HG03565 (cell line): ENCODE measurements around the gene REV3L.
"Not testable (repeated sequence)": the region's sequence is repeated elsewhere in the genome, so short reads cannot be mapped to it uniquely, and the experiment has no call there.

Experiments used
- ATAC-seq: cut with Tn5 transposase; IDR thresholded peaks from one replicate; pipeline ENCODE4 v1.9.1; 2021; ENCODE audit warnings: mild to moderate bottlenecking, moderate library complexity; ENCODE audit not compliant: unreplicated experiment

REV3L gene

DNA sequence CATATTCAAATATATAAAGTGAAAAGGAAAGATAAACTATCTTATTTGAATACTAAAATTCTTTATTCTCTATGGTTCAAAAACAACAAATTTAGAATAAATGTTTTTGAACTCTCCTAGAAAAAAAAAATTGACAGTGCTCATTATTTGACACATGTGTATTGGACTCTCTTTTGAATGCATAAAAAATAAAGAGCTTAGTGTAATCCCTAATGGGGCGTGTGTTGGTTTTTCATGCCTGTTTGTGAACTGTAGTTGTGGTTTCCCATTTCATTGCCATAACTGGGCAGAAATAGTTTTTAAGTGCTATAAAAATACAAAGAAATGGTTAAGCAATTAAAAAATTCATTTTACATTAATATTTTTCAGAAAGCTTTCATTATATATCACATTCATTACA, 101.3 kb downstream of the REV3L start:
- no peak for ATAC-seq

DNA sequence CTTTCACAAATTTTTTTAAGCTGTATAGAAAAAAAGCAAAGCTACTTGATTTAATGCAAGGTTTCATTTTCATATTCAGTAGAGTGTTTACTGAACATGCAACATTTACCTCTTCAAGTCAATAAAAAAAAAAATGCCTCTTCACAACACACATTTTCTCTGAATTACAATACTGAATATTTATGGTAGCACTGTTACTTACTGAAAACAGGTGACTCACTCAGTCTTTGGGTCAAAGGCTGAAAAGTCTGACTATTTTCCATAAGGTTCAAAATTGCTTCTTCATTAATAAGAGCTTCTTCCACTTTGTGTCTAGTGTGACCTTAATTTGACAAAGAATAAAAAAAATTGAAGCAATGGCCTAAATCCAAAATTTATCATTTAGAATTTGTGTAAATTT, 101.9 kb downstream of the REV3L start:
- ATAC-seq, result no peak

DNA sequence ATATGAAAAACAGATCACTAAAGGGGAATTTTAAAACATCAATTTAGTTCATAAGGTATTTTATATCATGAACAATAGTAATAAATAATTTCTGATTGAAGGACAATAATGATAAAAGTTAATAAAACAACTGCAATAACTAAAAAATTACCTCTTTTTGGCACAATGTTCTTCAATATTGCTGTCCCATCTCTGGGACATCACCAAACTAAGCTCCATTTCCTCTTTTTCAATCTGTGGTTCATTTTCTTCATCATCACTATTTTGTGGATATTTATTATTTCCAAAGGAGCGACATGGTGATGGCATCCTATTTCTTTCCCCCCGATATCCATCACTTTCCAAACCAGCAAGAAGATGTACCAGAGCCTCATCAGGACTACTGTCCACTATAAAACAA, 103.2 kb downstream of the REV3L start:
- ATAC-seq, result no peak

DNA sequence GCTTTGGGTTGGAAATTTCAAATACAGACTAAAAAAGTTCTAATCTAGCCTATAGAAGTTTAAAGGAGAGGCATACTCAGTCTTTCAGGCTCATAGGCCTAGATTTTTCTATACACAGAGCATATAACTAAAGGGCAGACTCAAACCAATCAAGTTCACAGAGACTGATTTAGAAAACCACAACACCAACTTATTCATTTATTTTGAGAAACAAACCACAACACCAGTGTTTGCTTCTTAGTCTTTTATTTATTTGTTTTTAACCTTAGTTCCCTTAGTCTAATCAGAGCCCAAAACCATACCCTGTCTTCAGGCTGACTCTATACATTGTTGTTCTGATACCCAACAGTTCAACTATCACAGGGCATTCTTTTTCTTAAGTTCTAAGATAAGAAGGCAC, 103.7 kb downstream of the REV3L start:
- ATAC-seq, result no peak

DNA sequence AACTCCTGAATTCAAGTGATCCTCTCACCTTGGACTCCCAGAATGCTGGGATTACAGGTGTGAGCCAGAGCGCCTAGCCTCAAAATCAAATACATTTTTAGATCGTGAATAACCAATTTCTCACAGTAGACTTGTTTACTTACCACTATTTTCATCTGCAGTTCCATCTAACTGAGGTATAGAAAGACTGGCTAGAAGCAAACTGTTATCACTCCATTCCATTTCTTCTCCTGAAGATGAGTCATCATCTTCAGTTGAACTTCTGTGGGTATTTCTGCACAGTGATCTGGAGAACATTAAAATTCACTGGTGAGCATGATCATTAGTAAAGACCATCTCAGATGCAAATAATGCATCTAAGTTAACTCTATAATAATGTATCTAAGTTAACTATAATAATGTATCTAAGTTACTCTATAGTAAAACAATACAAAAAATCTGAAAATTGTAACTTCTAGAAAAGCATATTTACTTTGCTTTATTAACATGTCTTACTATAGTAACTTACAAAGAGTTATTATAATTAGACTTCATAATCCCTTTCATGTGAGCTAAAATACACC, 105.4 kb downstream of the REV3L start:
- ATAC-seq, result no peak

DNA sequence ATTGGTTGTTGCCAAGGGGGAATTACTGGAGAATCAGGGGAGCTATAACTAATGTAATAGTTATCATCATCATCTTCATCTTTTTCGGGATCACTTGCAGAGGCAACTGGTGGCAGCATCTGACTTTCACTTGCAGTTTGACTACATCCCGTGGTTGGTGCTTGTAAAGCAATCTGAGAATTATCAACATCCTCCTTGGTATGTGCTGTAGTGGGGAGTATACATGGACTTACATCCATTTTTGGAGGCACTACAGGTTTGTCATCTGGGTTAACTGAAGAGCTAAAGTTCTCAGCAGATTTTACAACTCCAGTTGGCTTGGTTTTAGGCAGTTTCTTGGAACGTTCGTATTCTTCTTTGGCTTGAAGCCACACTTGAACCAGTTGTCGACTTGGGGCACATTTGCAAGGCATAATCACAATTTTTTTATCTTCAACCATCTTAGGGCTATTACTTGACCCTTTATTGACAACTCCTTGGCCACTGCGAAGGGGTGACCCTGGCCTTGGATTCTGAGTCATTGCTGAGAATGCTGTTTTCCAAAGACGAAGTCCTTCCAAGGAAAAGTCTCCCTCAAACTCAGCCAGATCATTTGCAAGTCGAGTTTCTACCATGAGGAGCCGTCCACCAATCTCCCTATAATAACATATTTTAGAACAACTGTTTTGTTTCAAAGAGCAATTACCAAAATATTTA, 115.5 kb downstream of the REV3L start:
- no peak for ATAC-seq

DNA sequence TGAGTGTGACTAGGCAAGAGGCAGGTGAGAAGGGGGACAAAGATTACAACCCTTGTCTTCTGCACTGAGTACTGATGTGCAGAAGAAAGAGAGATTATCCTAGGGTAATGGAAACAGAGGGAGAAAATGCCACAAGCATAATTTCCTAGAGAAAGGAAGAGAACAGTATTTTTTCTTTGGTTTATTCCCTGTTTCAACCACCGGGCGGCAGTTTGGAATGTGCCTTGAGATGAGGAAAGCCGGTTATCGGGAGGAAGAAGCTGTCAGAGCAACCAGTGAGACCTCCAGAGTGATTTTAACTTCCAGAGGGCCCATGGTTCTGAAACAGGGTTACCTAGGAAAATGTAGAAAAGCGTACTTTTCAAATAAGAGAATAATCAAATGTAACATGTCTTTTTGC, 121.4 kb downstream of the REV3L start:
- no peak for ATAC-seq

DNA sequence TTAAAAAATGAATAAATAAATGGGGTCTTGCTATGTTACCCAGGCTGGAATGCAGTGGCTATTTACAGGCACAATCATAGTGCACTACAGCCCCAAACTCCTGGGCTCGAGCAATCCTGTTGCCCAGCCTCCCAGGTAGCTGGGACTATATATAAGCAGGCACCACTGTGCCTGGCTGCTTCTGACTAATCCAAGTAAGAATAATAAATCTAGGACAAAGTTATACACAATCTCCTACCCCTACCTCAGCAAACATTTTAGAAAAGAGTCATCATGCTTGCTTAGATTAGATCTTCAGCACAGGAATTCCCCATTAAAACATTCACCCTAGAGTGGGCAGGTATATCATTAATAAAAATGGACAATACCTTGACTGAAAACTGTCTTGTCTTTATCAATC, 124.6 kb downstream of the REV3L start:
- ATAC-seq, result no peak

DNA sequence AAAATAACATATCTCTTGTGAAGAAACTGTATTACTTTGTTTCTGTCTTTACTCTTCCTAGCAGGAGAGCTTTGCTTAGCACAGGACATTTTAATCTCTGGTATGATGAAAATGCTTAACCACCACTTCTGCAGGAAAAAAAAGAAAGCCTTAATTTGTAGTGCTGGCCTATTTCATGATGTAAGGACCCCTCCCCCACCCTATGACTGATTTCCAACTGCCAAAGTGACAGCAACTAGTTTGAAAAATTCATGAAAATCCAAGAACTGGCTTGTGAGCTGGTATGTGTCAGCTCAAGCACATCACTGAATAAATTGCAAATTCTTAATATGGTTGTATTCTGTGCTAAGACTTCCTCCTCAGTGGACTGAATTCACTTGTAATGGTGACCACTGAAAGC, 125.3 kb downstream of the REV3L start:
- ATAC-seq, result no peak

DNA sequence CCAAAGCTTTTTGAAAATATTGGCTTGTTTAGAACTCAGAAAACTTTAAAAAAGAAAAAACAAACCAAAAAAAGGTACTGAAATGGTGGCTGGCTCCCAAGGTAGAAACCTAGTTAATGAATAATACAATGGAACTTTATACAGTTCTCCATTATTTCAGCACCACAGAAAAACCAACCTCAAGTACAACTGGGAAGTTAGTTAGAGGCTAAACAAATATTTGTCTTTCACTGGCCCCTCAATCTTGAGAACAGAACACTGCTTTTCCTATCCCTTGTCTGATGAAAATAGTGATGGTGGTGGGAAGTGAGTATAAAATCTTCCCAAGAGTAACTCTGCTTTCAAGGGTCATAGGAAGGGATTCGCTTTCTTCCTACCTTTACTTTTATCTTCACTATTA, 126.5 kb downstream of the REV3L start:
- ATAC-seq, result no peak

DNA sequence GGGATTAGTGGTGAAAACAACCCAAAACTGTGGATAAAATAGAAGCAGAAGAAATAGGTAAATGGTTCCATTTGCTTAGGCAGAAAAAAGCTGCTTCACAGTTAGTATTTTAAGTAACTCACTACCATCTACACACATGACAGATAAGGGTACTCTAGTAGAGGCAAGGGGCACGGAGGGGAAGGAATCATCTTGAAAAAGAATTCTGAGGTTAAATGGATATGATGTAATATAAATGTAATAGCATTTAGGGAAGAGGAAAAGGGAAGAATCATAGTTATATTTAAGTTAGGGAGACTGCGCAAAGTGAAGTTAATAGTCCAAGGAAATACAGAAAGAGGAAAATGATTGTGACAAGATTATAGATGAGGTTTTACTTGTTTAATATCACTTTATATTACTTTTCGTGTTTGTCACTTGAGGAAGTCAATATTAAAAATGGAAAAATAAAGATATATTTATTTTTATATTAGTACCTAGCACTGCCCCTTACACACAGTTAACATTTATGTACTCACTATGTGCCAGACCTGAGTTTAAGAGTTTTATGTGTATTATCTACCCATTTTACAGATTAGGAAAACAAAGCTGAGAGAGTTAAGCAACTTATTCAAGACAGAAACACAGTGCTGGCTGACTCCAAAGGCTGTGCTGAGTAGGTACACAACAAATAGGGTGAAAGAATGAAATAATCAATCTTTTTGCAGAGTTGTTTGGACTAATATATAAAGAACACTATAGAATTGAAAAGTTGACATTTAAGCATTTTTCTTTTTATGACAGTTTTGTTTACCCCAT, 128.1 kb downstream of the REV3L start:
- ATAC-seq, result no peak

DNA sequence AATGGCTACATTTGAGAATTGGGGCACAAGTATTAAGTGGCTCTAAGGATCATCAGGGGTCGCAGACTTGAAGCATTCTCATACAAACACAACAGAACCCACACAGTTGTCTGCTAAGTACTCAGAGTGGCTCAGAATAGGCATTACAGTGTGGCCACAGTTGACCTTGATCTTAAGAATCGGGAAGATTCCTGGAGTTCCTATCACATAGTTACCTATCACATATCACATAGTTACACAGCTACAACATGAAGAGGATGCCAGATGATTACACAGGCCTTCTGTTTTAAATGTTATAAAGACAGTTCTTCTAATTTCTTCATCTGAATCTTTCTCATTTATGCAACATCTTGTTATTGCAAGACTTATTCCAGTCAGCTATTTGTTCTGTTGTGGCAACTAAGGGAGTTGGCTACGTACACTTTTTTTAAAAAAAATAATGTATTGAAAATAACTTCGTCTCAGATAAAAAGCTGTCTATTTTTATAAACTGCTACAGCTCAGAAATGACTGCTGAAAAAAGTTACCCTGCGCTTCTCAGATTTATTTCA, 129.0 kb downstream of the REV3L start:
- no peak for ATAC-seq

DNA sequence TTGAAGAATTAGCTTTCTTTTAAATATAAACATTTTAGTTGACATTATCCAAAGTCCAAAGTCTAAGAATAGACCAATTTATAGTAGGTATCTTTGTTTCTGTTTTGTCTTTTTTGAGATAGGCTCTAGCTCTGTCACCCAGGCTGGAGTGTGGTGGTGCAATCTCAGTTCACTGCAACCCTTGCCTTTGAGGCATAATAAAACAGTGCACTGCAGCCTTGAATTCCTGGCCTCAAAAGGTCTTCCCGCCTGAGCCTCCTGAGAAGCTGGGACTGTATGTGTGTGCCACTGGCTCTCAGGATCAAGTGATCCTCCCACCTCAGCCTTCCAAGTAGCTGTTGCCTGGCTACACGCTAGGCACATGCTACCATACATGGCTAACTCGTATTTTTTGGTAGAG, 135.4 kb downstream of the REV3L start:
- no peak for ATAC-seq

DNA sequence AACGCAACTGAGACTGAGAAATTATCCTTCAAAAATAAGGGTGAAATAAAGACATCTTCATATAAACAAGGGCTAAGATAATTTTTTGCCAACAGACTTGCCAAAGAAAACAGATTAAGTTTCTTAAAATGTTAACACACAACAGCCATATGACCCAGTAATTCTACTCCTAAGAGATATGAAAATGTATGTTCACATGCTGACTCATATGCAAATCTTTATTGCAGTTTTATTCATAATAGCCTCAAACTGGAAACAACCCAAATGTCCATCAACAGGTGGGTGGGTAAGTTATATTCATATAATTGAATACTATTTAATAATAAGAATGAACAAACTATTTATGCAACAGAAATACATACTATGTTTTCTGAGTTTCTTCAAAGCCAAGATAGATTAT, 140.1 kb downstream of the REV3L start:
- no peak for ATAC-seq

DNA sequence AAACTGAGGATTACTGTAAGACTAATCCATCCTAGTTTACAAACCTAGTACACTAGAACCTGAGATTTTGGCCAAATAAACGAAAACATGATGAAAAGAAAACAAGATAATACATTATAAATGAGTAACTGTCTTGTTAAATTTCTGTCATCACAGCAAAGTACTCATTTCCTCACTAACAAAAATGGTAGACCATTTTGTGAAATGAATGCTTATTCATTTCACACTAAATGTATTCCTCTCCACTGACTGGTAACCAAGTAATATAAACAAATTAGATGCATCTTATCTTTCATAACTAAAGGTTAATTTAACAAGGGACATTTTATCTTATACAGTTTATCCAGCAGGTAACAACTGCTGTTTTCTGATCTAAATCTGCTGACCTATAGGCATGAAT, 143.7 kb downstream of the REV3L start:
- peak; percentile 35 for ATAC-seq

DNA sequence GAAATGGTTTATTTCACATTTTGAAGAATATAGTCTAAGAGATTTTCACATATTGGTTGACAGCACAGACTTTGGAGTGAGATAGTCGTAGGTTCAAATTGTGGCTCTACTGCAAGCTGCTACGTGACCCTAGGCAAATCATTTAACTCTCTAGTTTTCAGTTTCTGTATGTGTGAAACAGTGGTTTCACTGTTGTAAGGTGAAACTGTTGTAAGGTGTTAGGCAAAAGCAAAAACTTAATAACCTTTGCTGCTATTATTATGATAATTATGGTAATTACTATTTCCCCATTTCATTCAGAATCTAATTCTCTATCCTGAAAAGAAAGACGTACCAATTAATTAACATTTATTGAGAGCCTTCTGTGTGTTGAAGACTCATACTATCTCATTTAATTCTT, 144.2 kb downstream of the REV3L start:
- ATAC-seq, result peak; percentile 98

DNA sequence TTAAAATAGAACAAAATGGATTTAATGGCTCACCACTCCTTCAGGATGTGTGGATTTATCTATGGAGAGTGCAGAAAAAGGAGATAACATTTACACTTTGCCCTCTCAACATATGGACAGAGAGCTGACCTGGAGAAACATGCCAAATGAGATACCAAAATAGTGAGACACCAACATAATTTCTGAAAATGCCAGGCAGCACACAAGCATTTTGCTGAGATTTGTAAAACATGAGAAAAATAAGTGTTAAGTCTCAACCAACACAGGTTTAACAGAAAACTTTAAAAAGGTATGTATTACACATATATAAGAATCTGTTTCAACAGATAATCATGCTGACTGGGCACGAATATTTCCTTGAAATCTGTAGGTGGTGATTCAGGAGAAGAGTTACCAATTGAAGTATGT, 145.2 kb downstream of the REV3L start:
- ATAC-seq, result no peak

DNA sequence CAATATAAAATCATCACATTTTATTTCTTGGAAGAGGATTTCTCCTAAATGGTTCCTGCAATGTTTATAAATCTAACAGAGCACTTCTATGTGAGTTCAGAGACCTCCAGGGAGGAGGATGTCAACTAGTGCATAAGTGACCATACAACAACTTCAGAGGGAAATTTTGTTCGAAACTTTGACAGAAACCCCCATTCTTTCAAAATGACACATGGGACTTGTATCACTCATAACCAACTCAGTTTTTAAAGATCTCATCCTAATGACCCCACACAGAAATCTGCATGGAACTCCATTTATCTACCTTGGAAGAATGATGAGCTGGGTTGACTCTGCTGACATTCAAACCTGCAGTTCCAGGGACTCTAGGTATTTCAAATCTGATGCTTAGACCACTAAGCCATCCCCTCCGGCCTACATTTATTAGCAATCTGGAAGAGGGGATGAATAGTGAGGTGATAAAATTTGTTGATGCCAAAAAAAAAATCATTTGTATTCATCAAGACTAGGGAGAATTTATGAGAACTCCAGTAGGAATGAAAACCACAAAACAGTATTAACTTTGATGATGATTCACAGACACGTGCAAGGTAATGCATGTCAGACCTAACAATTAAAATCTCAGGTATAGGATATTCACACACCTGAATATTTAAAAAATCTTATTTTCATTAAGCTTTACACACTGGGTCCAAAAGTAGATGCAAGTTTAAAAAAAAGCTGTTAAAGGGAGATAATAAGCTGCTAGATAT, 153.0 kb downstream of the REV3L start:
- ATAC-seq, result peak; percentile 81

DNA sequence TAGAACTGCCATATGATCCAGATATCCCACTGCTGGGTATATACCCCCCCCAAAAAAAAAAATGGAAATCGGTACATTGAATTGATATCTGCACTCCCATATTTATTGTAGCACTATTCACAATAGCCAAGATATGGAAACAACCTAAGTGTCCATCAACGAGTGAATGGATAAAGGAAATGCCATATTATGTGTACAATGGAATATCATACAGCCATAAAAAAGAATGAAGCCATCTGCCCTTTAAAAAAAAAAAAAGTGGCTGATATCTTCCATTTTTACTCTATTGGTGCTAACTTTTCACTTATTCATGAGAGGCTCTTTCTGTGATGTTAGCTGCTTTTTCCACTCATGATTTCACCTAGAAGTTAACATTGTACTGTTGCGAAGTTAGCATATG, 156.5 kb downstream of the REV3L start:
- no peak for ATAC-seq

DNA sequence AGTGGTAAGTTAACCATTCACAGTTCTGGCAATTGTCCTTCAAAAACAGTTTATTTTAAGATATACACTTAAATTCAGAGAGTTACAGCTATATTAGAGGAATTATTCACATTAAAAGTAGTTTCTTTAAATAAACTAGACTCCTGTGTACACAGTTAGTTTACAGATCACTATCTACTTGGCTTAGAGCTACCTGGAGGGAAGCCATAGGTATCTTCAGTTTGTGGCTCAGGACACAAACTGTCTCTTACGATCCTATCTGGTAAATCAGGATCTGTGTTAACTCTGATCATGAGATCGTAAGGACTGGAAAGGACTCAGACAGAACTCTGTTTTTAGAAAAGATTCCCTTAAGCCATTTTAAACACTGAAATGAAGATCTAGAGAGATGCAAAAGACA, 160.9 kb downstream of the REV3L start:
- no peak for ATAC-seq

DNA sequence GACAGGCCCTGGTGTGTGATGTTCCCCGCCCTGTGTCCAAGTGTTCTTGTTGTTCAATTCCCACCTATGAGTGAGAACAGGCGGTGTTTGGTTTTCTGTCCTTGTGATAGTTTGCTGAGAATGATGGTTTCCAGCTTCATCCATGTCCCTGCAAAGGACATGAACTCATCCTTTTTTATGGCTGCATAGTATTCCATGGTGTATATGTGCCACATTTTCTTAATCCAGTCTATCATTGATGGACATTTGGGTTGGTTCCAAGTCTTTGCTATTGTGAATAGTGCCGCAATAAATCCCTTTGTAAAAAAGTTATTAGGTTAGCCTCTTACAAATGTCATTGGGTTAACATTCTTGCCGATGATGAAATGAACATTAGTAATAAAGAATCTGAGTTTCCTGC, 175.1 kb downstream of the REV3L start:
- not testable (repeated sequence) for ATAC-seq
